SU-DHL-6 (cell line): Measurements from ENCODE around the gene EFEMP1.

Experiments used
- EZH2phosphoT487 ChIP-seq: fragments of 200-600 bp; sonication (generic), shearing (Covaris generic); conservative IDR thresholded peaks from 2 replicates; pipeline ENCODE4 v1.6.1; 2018; ENCODE audit warnings: mild to moderate bottlenecking, antibody characterized with exemption, low read length, moderate library complexity, mixed read lengths
- TF ChIP-seq, protein P1 (sequence below): fragments of 200-600 bp; sonication (generic); IDR thresholded peaks from one replicate; pipeline ENCODE4 v1.5.1; 2017; ENCODE audit warnings: antibody characterized with exemption, mild to moderate bottlenecking, low read length, moderate library complexity; ENCODE audit not compliant: insufficient read depth, poor library complexity, severe bottlenecking

DNA sequence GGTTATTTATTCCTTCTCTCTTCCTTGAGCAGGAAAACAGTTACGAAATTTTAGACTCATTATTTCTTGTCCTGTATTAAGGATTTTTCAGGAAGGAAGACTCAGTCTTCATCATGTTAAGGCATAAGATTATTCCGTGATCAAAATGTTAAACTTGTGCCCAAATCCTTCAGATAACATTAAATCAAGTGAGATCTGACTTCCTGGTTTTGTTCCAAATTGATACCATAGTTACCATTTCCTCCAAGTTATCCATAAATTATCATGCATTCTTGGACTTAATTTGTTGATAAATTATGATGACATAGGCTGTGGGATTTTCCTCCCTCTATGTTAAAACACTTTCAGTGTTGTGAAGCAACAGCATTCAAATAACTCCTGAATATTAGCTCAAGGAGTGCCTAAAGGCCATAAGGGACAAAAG, 31.9 kb downstream of the EFEMP1 start:
- TF ChIP-seq, protein P1, sequence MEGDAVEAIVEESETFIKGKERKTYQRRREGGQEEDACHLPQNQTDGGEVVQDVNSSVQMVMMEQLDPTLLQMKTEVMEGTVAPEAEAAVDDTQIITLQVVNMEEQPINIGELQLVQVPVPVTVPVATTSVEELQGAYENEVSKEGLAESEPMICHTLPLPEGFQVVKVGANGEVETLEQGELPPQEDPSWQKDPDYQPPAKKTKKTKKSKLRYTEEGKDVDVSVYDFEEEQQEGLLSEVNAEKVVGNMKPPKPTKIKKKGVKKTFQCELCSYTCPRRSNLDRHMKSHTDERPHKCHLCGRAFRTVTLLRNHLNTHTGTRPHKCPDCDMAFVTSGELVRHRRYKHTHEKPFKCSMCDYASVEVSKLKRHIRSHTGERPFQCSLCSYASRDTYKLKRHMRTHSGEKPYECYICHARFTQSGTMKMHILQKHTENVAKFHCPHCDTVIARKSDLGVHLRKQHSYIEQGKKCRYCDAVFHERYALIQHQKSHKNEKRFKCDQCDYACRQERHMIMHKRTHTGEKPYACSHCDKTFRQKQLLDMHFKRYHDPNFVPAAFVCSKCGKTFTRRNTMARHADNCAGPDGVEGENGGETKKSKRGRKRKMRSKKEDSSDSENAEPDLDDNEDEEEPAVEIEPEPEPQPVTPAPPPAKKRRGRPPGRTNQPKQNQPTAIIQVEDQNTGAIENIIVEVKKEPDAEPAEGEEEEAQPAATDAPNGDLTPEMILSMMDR: no peak
- TF ChIP-seq EZH2phosphoT487: no peak
